ENCODE results near the gene FOXO1.

Gene FOXO1

GRCh38 chr13:40605573-40605972 lies 60.9 kb downstream of the FOXO1 start:
- H3K4me1 ChIP-seq (ENCODE audit: control insufficient read depth, insufficient read depth, low read length): no peaks in the 10 kb centered on the region
- no peak overlapping the region for H3K27ac ChIP-seq (ENCODE audit: low read length)
- H3K27me3 ChIP-seq (ENCODE audit: control insufficient read depth in 1 of 2, insufficient read depth in 2 of 2, low read length in 2 of 2): no peaks in the 10 kb centered on the region
- H3K9me3 ChIP-seq (ENCODE audit: control insufficient read depth in 2 of 2, low read length in 2 of 2): no peaks in the 10 kb centered on the region
- no peak overlapping the region for H3K9ac ChIP-seq (ENCODE audit: low read length in 2 of 2)
- H3K36me3 ChIP-seq (ENCODE audit: control insufficient read depth in 2 of 2, insufficient read depth in 2 of 2, low read length in 2 of 2): no peaks in the 10 kb centered on the region
- no peak overlapping the region for H3K4me3 ChIP-seq (ENCODE audit: low read length in 2 of 2)

- H3K27me3 ChIP-seq (ENCODE audit: control insufficient read depth in 1 of 2, insufficient read depth in 2 of 2, low read length in 2 of 2): no peaks in the 10 kb centered on the region
- H3K27ac ChIP-seq (ENCODE audit: low read length): no peak overlapping the region
- peaks cover 3% of the 10 kb centered on the region for H3K4me1 ChIP-seq (ENCODE audit: control insufficient read depth, insufficient read depth, low read length)
- no peak overlapping the region for H3K9ac ChIP-seq (ENCODE audit: low read length in 2 of 2)
- no peaks in the 10 kb centered on the region for H3K36me3 ChIP-seq (ENCODE audit: control insufficient read depth in 2 of 2, insufficient read depth in 2 of 2, low read length in 2 of 2)
- H3K4me3 ChIP-seq (ENCODE audit: low read length in 2 of 2): no peak overlapping the region
- no peaks in the 10 kb centered on the region for H3K9me3 ChIP-seq (ENCODE audit: control insufficient read depth in 2 of 2, low read length in 2 of 2)
Observed at GRCh38 chr13:40604135-40604534, 62.3 kb downstream of the FOXO1 start.

DNA sequence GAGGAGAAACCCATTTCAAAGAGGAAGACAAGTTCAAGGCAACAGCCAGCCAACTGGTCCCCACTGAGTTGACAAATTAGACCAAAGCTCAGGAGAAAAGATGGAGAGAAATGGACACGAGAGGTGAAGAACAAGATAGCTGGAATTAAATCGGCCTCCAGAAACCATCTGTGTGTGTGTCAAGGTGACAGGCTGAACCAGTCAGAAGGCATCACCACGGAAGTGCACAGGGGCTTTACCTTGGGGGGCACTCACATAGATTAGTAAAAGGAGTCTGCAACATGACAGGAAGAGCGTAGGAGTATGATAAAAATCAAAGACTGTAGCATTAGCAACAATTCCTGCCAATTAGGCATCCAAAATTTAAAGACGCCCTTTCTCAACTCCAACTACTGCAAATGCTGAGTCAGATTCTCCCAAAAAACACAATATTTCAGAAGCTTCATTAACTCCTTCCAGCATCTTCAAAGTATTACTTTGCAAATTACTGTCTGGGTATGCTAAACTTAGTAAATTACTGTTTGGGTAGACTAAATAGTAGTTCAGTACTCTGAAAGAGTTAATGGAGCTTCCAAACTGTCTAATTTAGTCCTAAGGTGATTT lies 66.2 kb downstream of the FOXO1 start:
- peak overlapping the region; percentile 12 for H3K27ac ChIP-seq (ENCODE audit: low read length)
- no peaks in the 10 kb centered on the region for H3K9me3 ChIP-seq (ENCODE audit: control insufficient read depth in 2 of 2, low read length in 2 of 2)
- no peaks in the 10 kb centered on the region for H3K27me3 ChIP-seq (ENCODE audit: control insufficient read depth in 1 of 2, insufficient read depth in 2 of 2, low read length in 2 of 2)
- H3K4me1 ChIP-seq (ENCODE audit: control insufficient read depth, insufficient read depth, low read length): peaks cover 13% of the 10 kb centered on the region
- H3K4me3 ChIP-seq (ENCODE audit: low read length in 2 of 2): no peak overlapping the region
- H3K9ac ChIP-seq (ENCODE audit: low read length in 2 of 2): no peak overlapping the region
- no peaks in the 10 kb centered on the region for H3K36me3 ChIP-seq (ENCODE audit: control insufficient read depth in 2 of 2, insufficient read depth in 2 of 2, low read length in 2 of 2)

DNA sequence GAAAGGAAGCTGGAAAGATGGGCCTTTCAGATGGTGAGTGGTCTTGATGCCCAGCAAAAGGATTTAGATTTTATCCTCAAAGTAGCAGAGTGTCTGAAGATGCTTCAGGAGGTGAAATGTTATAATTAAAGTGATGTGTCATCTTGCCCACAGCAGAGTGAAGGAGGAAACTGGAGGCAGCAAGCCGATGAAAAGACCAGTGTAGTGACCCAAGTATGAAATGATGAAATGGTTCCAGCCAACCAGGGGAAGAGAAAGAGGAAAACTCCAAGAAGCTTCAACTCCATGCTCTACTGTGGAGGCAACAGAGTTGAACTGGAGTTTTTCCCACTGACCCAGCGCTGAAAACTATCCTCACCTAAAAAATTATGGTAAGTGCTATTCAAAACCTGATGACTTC lies 66.7 kb downstream of the FOXO1 start:
- H3K9me3 ChIP-seq (ENCODE audit: control insufficient read depth in 2 of 2, low read length in 2 of 2): no peaks in the 10 kb centered on the region
- H3K27me3 ChIP-seq (ENCODE audit: control insufficient read depth in 1 of 2, insufficient read depth in 2 of 2, low read length in 2 of 2): no peaks in the 10 kb centered on the region
- H3K4me3 ChIP-seq (ENCODE audit: low read length in 2 of 2): no peak overlapping the region
- no peak overlapping the region for H3K9ac ChIP-seq (ENCODE audit: low read length in 2 of 2)
- H3K36me3 ChIP-seq (ENCODE audit: control insufficient read depth in 2 of 2, insufficient read depth in 2 of 2, low read length in 2 of 2): no peaks in the 10 kb centered on the region
- H3K4me1 ChIP-seq (ENCODE audit: control insufficient read depth, insufficient read depth, low read length): peaks cover 13% of the 10 kb centered on the region
- H3K27ac ChIP-seq (ENCODE audit: low read length): peak overlapping the region; percentile 12

GRCh38 chr13:40599124-40599523 lies 67.3 kb downstream of the FOXO1 start:
- no peaks in the 10 kb centered on the region for H3K9me3 ChIP-seq (ENCODE audit: control insufficient read depth in 2 of 2, low read length in 2 of 2)
- peak overlapping the region; percentile 12 for H3K27ac ChIP-seq (ENCODE audit: low read length)
- no peaks in the 10 kb centered on the region for H3K36me3 ChIP-seq (ENCODE audit: control insufficient read depth in 2 of 2, insufficient read depth in 2 of 2, low read length in 2 of 2)
- no peaks in the 10 kb centered on the region for H3K27me3 ChIP-seq (ENCODE audit: control insufficient read depth in 1 of 2, insufficient read depth in 2 of 2, low read length in 2 of 2)
- H3K4me1 ChIP-seq (ENCODE audit: control insufficient read depth, insufficient read depth, low read length): peaks cover 13% of the 10 kb centered on the region
- peak overlapping the region in 1 of 2 donors; percentile 22 for H3K4me3 ChIP-seq (ENCODE audit: low read length in 2 of 2)
- H3K9ac ChIP-seq (ENCODE audit: low read length in 2 of 2): peak overlapping the region in 1 of 2 donors; percentile 18

DNA sequence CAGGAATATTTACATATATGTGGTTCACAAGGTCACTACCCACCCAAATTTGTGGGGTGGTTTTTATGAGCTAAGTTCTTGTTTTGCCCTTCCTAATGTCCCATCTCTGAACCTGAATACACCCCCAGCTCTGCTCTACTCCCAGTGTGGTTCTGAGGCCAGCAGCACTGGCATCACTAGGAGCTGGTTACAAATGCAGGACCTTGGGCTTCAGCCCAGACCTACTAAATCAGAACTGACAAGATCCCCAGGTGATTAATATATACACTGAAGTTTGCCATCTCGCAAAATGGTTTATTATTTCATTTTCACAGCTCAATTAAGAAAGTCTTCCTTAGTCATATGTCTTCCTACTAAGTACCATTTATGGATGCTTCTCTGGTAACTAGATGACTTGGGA lies 67.9 kb downstream of the FOXO1 start:
- H3K4me1 ChIP-seq (ENCODE audit: control insufficient read depth, insufficient read depth, low read length): peaks cover 13% of the 10 kb centered on the region
- no peaks in the 10 kb centered on the region for H3K36me3 ChIP-seq (ENCODE audit: control insufficient read depth in 2 of 2, insufficient read depth in 2 of 2, low read length in 2 of 2)
- H3K9me3 ChIP-seq (ENCODE audit: control insufficient read depth in 2 of 2, low read length in 2 of 2): no peaks in the 10 kb centered on the region
- no peaks in the 10 kb centered on the region for H3K27me3 ChIP-seq (ENCODE audit: control insufficient read depth in 1 of 2, insufficient read depth in 2 of 2, low read length in 2 of 2)
- no peak overlapping the region for H3K9ac ChIP-seq (ENCODE audit: low read length in 2 of 2)
- H3K27ac ChIP-seq (ENCODE audit: low read length): no peak overlapping the region
- no peak overlapping the region for H3K4me3 ChIP-seq (ENCODE audit: low read length in 2 of 2)

GRCh38 chr13:40597735-40598365 lies 68.6 kb downstream of the FOXO1 start:
- H3K9me3 ChIP-seq (ENCODE audit: control insufficient read depth in 2 of 2, low read length in 2 of 2): no peaks in the 10 kb centered on the region
- H3K9ac ChIP-seq (ENCODE audit: low read length in 2 of 2): no peak overlapping the region
- H3K4me1 ChIP-seq (ENCODE audit: control insufficient read depth, insufficient read depth, low read length): peaks cover 13% of the 10 kb centered on the region
- H3K27ac ChIP-seq (ENCODE audit: low read length): no peak overlapping the region
- no peaks in the 10 kb centered on the region for H3K27me3 ChIP-seq (ENCODE audit: control insufficient read depth in 1 of 2, insufficient read depth in 2 of 2, low read length in 2 of 2)
- H3K36me3 ChIP-seq (ENCODE audit: control insufficient read depth in 2 of 2, insufficient read depth in 2 of 2, low read length in 2 of 2): no peaks in the 10 kb centered on the region
- no peak overlapping the region for H3K4me3 ChIP-seq (ENCODE audit: low read length in 2 of 2)

- H3K4me1 ChIP-seq (ENCODE audit: control insufficient read depth, insufficient read depth, low read length): peaks cover 13% of the 10 kb centered on the region
- H3K27ac ChIP-seq (ENCODE audit: low read length): no peak overlapping the region
Observed at GRCh38 chr13:40596484-40596883, 70.0 kb downstream of the FOXO1 start.

DNA sequence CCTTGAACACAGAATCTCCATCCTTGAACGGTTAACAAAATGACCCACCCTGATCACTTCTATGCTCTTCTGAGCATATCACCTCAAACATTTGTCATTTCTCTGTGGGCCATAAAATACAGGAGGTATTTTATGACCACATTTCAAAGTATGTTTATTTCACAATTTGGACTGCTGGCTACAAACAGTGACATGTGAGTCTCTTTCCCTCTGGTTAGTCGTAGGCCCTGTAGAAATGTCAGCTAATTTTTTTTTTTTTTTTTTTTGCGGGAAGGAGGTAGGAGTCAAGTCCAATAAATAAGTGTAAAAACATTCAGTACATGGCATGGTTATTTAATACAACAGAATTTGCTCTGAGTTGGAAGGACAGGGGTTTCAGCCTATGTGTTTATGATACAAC lies 70.7 kb downstream of the FOXO1 start:
- peaks cover 13% of the 10 kb centered on the region for H3K4me1 ChIP-seq (ENCODE audit: control insufficient read depth, insufficient read depth, low read length)
- H3K9me3 ChIP-seq (ENCODE audit: control insufficient read depth in 2 of 2, low read length in 2 of 2): no peaks in the 10 kb centered on the region
- H3K36me3 ChIP-seq (ENCODE audit: control insufficient read depth in 2 of 2, insufficient read depth in 2 of 2, low read length in 2 of 2): no peaks in the 10 kb centered on the region
- no peak overlapping the region for H3K27ac ChIP-seq (ENCODE audit: low read length)
- H3K27me3 ChIP-seq (ENCODE audit: control insufficient read depth in 1 of 2, insufficient read depth in 2 of 2, low read length in 2 of 2): no peaks in the 10 kb centered on the region
- H3K9ac ChIP-seq (ENCODE audit: low read length in 2 of 2): no peak overlapping the region
- H3K4me3 ChIP-seq (ENCODE audit: low read length in 2 of 2): no peak overlapping the region

More at GRCh38 chr13:40596484-40596883, 70.0 kb downstream of the FOXO1 start:
- Histone ChIP-seq H3K27me3 (ENCODE audit: control insufficient read depth in 1 of 2, insufficient read depth in 2 of 2, low read length in 2 of 2) (no peaks in the 10 kb centered on the region), H3K9ac (ENCODE audit: low read length in 2 of 2) (no peak overlapping the region), H3K9me3 (ENCODE audit: control insufficient read depth in 2 of 2, low read length in 2 of 2) (no peaks in the 10 kb centered on the region), H3K36me3 (ENCODE audit: control insufficient read depth in 2 of 2, insufficient read depth in 2 of 2, low read length in 2 of 2) (no peaks in the 10 kb centered on the region), H3K4me3 (ENCODE audit: low read length in 2 of 2) (no peak overlapping the region)

GRCh38 chr13:40592035-40592434 lies 74.4 kb downstream of the FOXO1 start:
- Histone ChIP-seq H3K4me3 (ENCODE audit: low read length in 2 of 2) (no peak overlapping the region), H3K9me3 (ENCODE audit: control insufficient read depth in 2 of 2, low read length in 2 of 2) (no peaks in the 10 kb centered on the region), H3K27me3 (ENCODE audit: control insufficient read depth in 1 of 2, insufficient read depth in 2 of 2, low read length in 2 of 2) (no peaks in the 10 kb centered on the region), H3K9ac (ENCODE audit: low read length in 2 of 2) (no peak overlapping the region), H3K27ac (ENCODE audit: low read length) (no peak overlapping the region), H3K36me3 (ENCODE audit: control insufficient read depth in 2 of 2, insufficient read depth in 2 of 2, low read length in 2 of 2) (no peaks in the 10 kb centered on the region), H3K4me1 (ENCODE audit: control insufficient read depth, insufficient read depth, low read length) (peaks cover 10% of the 10 kb centered on the region)

DNA sequence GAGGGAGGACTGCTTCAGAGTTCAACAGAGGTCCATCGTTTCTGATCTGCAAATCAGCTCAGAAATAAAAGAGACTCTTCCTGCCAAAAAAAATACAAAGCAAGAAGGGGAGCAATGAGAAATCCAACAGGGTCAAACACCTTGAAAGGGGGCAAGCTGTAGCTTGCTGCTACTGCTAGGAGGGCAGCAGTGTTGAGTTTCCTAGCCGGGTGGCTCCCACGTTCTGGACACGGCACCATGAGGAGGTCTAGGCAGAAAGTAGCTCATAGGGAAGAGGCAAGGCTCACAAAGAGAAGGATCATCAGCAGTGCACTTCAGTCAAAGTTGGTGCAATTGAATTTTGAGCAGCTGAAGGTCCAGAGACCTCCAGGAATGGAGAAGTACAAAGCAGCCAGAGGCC lies 75.3 kb downstream of the FOXO1 start:
- H3K4me1 ChIP-seq (ENCODE audit: control insufficient read depth, insufficient read depth, low read length): peaks cover 19% of the 10 kb centered on the region

More for the DNA sequence above, 75.3 kb downstream of the FOXO1 start:
- Histone ChIP-seq H3K27ac (ENCODE audit: low read length) (no peak overlapping the region), H3K9me3 (ENCODE audit: control insufficient read depth in 2 of 2, low read length in 2 of 2) (no peaks in the 10 kb centered on the region), H3K36me3 (ENCODE audit: control insufficient read depth in 2 of 2, insufficient read depth in 2 of 2, low read length in 2 of 2) (no peaks in the 10 kb centered on the region), H3K27me3 (ENCODE audit: control insufficient read depth in 1 of 2, insufficient read depth in 2 of 2, low read length in 2 of 2) (no peaks in the 10 kb centered on the region), H3K9ac (ENCODE audit: low read length in 2 of 2) (no peak overlapping the region), H3K4me3 (ENCODE audit: low read length in 2 of 2) (no peak overlapping the region)
